ENCODE results near the gene AUTS2.

DNA sequence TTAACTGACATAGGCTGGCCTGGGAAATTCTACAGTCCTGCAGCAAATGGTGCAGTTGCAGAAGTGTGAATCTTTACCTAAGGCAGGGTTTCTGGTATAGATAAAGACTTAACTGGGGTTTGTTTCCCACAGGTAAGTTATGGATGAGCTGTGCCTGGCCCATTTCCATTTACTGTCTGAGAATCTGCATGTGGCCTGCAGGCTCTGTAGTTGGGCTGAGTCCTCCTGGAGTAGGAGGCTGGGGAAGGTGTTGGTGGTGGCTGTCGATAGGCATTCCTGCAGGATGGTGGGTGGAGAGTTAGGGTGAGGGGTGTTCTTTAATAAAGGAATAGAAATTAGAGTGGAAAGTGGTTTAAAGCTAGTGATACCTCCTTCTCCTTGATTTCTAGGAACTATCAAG, 193.5 kb downstream of the AUTS2 start:
- TF ChIP-seq POLR2AphosphoS5 (IDR thresholded peaks at IDR 0.05; ENCODE audit: insufficient read depth in 1 of 2, low read depth in 1 of 2) (no peak), POLR2A (IDR thresholded peaks at IDR 0.05) (no peak)

Measured in vagina (tissue), 2 donors.